OCI-LY7 (cell line): ENCODE data around the gene PAH. TPM values are rescaled to one million over a fixed set of nuclear protein-coding genes. Genes with fewer than 3 reads are reported as not detected.

ENCODE experiments used
- BruUV-seq: library from RNA; stranded (reverse); fragments of 400-500 nt; replicated peaks from 2 replicates; lab custom pipeline; 2021; lab: Mats Ljungman, UMichigan
- CTCF ChIA-PET: fragments of 300-600 bp; sonication (Branson Sonifier 250); formaldehyde crosslinking; loops from one replicate; lab custom pipeline; 2022; ENCODE audit warnings: antibody characterized with exemption; ENCODE audit not compliant: unreplicated experiment; lab: Charles Lee
- POLR2A ChIA-PET: fragments of 300-600 bp; sonication (Branson Sonifier 250); formaldehyde crosslinking; loops from one replicate; lab custom pipeline; 2022; ENCODE audit warnings: antibody characterized with exemption; lab: Charles Lee
- DNase-seq: peaks from one replicate; pipeline ENCODE4 v3.0.0-alpha.2; 2015; ENCODE audit warnings: low spot score
- H2AFZ ChIP-seq: fragments of 200-600 bp; sonication (generic), shearing (Covaris generic); 2 replicates; pipeline ENCODE4 v1.6.1; 2014; ENCODE audit warnings: mild to moderate bottlenecking, antibody characterized with exemption, low read length, moderate library complexity
- H3K27ac ChIP-seq: fragments of 200-600 bp; sonication (generic); 2 replicates; pipeline ENCODE4 v1.5.1; 2014; ENCODE audit warnings: mixed run types, low read depth, mild to moderate bottlenecking, moderate library complexity, low read length, inconsistent platforms; ENCODE audit not compliant: poor library complexity, severe bottlenecking
- H3K36me3 ChIP-seq: fragments of 200-600 bp; sonication (generic); 2 replicates; pipeline ENCODE4 v1.6.1; 2014; ENCODE audit warnings: mild to moderate bottlenecking, antibody characterized with exemption, low read length, moderate library complexity, mixed read lengths; ENCODE audit not compliant: insufficient read depth
- H3K4me1 ChIP-seq: fragments of 200-600 bp; sonication (generic); 2 replicates; pipeline ENCODE4 v1.5.1; 2014; ENCODE audit warnings: mild to moderate bottlenecking, low read length; ENCODE audit not compliant: insufficient read depth, poor library complexity, severe bottlenecking
- H3K4me2 ChIP-seq: fragments of 200-600 bp; sonication (generic); 2 replicates; pipeline ENCODE4 v1.6.1; 2014; ENCODE audit warnings: mild to moderate bottlenecking, low read length
- H3K4me3 ChIP-seq: fragments of 200-600 bp; sonication (generic); 2 replicates; pipeline ENCODE4 v1.5.1; 2014; ENCODE audit warnings: mild to moderate bottlenecking, low read depth, low read length; ENCODE audit not compliant: poor library complexity, severe bottlenecking
- H3K79me2 ChIP-seq: fragments of 200-600 bp; sonication (generic); 2 replicates; pipeline ENCODE4 v1.6.1; 2016; ENCODE audit warnings: low read depth, mild to moderate bottlenecking, low read length, moderate library complexity, mixed read lengths; ENCODE audit not compliant: insufficient read depth
- H3K9me2 ChIP-seq: fragments of 200-600 bp; sonication (generic); 2 replicates; pipeline ENCODE4 v1.6.1; 2016; ENCODE audit warnings: mild to moderate bottlenecking, low read length, mixed read lengths; ENCODE audit not compliant: insufficient read depth
- H3K9me3 ChIP-seq: fragments of 200-600 bp; sonication (generic); 2 replicates; pipeline ENCODE4 v1.6.1; 2014; ENCODE audit warnings: mild to moderate bottlenecking, mixed run types, low read length, mixed read lengths
- H4K20me1 ChIP-seq: fragments of 200-600 bp; sonication (generic); 2 replicates; pipeline ENCODE4 v1.6.1; 2014; ENCODE audit warnings: mild to moderate bottlenecking, antibody characterized with exemption, low read length, moderate library complexity, mixed read lengths; ENCODE audit not compliant: insufficient read depth
- CTCF ChIP-seq: fragments of 200-600 bp; sonication (generic); conservative IDR thresholded peaks from 2 replicates; pipeline ENCODE4 v1.5.1; 2014; ENCODE audit warnings: mild to moderate bottlenecking, antibody characterized with exemption, low read length, moderate library complexity, mixed read lengths
- EZH2phosphoT487 ChIP-seq: fragments of 200-600 bp; sonication (generic); IDR thresholded peaks from 2 replicates; pipeline ENCODE4 v1.6.1; 2018; ENCODE audit warnings: low read depth, borderline replicate concordance, mild to moderate bottlenecking, mixed run types, antibody characterized with exemption, low read length, moderate library complexity, mixed read lengths
- intact Hi-C: fragments of 100-400 bp; cut with micrococcal nuclease; formaldehyde crosslinking; loops from one replicate; pipeline ENCODE4 v1.10.0; 2022; ENCODE audit not compliant: unreplicated experiment
- total RNA-seq, 2 experiments: library from RNA; depleted of rRNA in 1 of 2; stranded (reverse); fragments of >200 nt in 1 of 2; shearing (Covaris generic) in 1 of 2; gene quantifications; 2 replicates each; pipeline ENCODE4 v1.2.3, GENCODE V29; 2014 to 2022

PAH gene
- total RNA-seq, 2 experiments from 2014 or later, result not detected

DNA sequence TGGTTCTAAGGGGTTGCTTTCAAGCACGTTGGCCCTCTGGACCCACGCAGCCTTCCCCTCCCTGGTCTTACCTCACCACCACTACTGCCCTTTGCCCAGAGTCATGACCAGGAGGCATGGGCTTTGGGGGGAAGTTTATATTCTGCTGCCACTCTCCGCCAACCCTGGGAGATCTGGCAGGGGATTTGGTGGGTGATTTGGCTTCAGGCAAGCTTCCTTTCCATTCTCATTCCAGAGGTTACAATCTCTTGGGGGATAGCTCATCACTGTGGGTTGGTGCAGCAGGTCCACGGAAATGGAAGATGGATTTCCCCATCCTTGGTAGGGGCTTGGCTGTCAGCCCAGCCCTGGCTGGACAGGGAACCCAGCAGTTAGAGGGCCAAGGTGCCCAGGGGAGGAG, 6.3 kb downstream of the PAH start:
- ChIA-PET CTCF (no interaction called here), POLR2A (no interaction called here)
- BruUV-seq, result no TSS peak
- H3K36me3 ChIP-seq, result no peaks in the 10 kb centered on the region
- no peak overlapping the region for H3K27ac ChIP-seq
- H2AFZ ChIP-seq, result no peak overlapping the region
- TF ChIP-seq CTCF (no peak), EZH2phosphoT487 (no peak)
- no peaks in the 10 kb centered on the region for H3K9me2 ChIP-seq
- no peak overlapping the region for H3K4me2 ChIP-seq
- no peaks in the 10 kb centered on the region for H3K79me2 ChIP-seq
- no peaks in the 10 kb centered on the region for H3K4me1 ChIP-seq
- no peaks in the 10 kb centered on the region for H3K9me3 ChIP-seq
- no peak overlapping the region for H3K4me3 ChIP-seq
- no peaks in the 10 kb centered on the region for H4K20me1 ChIP-seq
- intact Hi-C loops, result no loop called here
- no peak for DNase-seq

GRCh38 chr12:102910137-102910536, 6.9 kb downstream of the PAH start:
- no peak for DNase-seq
- Histone ChIP-seq H3K4me2 (no peak overlapping the region), H3K4me1 (no peaks in the 10 kb centered on the region), H3K79me2 (no peaks in the 10 kb centered on the region), H4K20me1 (no peaks in the 10 kb centered on the region), H3K4me3 (no peak overlapping the region), H3K9me3 (no peaks in the 10 kb centered on the region), H2AFZ (no peak overlapping the region), H3K36me3 (no peaks in the 10 kb centered on the region), H3K27ac (no peak overlapping the region), H3K9me2 (no peaks in the 10 kb centered on the region)
- no peak for TF ChIP-seq EZH2phosphoT487
- TF ChIP-seq CTCF, result no peak
- intact Hi-C loops, result no loop called here
- no TSS peak for BruUV-seq
- ChIA-PET CTCF (interaction anchor here (0.5 kb wide), 1 partner anchor 1927 kb away, joined by 3 read pairs; no protein-coding TSS in a partner anchor), POLR2A (no interaction called here)

- H3K4me3 ChIP-seq, result no peak overlapping the region
- POLR2A ChIA-PET, result no interaction called here
- no peak overlapping the region for H3K4me2 ChIP-seq
- no peaks in the 10 kb centered on the region for H3K4me1 ChIP-seq
- H3K9me3 ChIP-seq, result no peaks in the 10 kb centered on the region
- BruUV-seq, result no TSS peak
- H3K79me2 ChIP-seq, result no peaks in the 10 kb centered on the region
- TF ChIP-seq CTCF (no peak), EZH2phosphoT487 (no peak)
- H3K36me3 ChIP-seq, result no peaks in the 10 kb centered on the region
- intact Hi-C loops, result no loop called here
- H3K27ac ChIP-seq, result no peak overlapping the region
- CTCF ChIA-PET, result no interaction called here
- no peak for DNase-seq
- no peaks in the 10 kb centered on the region for H3K9me2 ChIP-seq
- H2AFZ ChIP-seq, result no peak overlapping the region
- no peaks in the 10 kb centered on the region for H4K20me1 ChIP-seq
Measured at GRCh38 chr12:102907918-102908317, 9.1 kb downstream of the PAH start.
